GM19035 (cell line): ENCODE data around the gene LRIG3.
"Not testable (repeated sequence)": the region's sequence is repeated elsewhere in the genome, so short reads cannot be mapped to it uniquely, and the experiment has no call there.

Experiments
- ATAC-seq: cut with Tn5 transposase; IDR thresholded peaks from one replicate; pipeline ENCODE4 v1.9.1; 2021; ENCODE audit not compliant: unreplicated experiment

LRIG3 gene

GRCh38 chr12:58920102-58920960 lies at the start of gene LRIG3:
LRIG3 (minus strand) TSS chr12:58920504; CDS start chr12:58920235, 269 bp downstream.
- ATAC-seq, result peak; percentile 94

DNA sequence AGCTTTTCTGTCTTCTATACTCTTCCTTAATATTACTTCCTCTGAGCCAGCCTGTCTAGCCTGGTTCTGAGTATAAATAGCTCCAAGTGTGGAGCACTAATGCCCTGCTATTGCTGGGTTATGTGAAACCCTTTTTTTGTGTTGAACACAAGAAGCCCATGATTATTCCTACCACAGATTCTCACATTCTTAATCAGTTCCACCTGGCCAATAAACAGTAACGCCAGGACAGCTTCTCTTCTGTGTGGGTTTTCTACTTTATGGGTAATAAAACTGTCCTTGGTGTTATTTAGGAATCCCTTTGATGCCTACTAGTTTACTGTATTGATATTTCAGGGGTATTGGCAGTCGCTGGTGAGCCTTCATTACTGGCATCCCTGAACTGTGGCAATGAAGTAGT lies 48.9 kb upstream of the LRIG3 start:
- no peak for ATAC-seq

GRCh38 chr12:58967561-58967960 lies 47.3 kb upstream of the LRIG3 start:
- ATAC-seq, result no peak

DNA sequence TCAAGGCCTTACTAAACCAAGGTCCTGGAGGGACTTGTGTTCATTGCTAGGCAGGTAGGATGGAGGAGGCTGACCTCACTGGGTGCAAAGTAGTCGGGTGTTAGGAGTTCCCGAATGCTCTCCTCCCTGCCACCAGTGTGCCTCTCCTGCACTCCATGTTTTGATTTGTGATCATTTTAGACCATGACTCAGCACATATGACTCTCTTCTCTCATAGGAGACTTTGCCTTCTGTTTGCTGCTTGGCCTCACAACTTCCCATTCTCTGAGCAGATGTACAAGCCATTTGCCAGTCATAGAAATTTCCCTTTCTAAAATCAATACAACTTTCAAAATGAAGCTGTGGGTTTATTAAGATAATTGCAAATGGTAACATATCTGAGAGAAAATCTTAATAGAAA lies 46.6 kb upstream of the LRIG3 start:
- ATAC-seq, result no peak

DNA sequence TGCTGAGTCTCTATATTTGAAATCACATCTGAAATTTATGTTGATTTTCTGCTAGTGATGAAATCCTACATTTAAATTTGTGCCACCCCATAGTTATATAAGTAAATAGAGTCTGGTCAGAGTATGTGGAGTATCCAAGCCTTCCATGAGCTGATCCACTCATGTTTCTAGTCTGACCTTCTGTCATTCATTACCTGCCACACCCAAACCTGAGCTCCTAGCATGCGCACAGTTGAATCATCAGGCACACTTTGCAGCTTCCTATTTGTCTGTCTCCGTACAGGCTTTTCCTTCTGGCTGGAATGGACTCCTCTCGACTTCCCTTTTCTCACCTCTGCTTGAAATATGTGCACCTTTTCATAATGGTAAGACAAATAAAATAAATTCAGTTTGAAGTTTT lies 45.3 kb upstream of the LRIG3 start:
- ATAC-seq, result no peak

DNA sequence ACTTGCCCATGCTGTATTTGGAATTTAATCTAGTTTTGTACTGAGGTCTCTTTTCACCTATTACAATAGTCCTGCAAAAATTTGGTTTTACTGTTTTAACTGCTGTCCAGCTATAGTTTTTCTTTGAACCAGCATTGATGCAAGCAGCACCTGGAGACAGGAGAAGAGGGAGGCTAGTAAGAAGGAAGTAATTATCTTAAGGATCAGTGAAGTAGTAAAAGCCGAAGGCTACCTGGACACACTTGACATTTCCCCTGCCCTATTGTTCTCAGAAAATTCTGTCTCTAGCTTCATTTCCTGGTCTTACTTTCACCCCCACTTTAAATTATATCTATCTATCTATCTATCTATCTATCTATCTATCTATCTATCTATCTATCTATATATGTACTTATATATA lies 43.5 kb upstream of the LRIG3 start:
- ATAC-seq, result no peak

DNA sequence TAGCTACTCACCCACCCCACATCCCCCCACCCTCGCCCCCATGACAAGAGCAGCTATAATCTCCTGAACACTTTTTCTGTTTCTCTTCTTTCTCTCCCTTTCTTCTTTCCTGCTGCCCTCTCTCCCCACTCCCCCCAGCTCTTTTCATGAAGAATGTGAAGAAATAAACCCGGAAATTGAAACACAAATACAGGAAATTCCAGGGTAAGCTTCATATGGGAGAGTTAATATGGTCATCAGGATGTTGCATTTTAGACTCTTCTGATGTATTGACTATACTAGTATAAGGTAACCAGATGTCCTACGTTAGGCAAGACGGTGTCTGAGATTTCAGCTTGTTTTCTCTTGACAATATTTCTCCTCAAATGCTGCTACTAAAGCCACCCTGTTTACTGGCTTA lies 41.6 kb upstream of the LRIG3 start:
- no peak for ATAC-seq

DNA sequence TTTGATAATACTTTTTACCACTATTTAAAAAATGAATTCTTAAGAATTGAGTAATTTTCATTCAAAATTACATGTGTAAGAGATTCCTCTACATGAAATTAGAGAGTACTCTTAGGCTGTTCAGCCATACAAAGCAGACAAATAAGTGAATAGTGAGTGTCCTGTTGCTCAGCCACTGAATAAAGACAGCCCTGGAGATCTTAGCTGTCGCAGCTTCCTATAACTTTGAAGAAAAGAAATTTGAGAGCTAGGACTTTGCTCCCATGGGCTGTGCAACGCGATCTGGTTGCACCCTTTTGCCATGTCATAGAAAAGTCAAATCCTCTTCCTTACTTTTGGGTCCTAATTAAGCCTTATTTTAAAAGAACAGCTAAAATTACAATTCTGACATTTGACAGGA lies 40.9 kb upstream of the LRIG3 start:
- ATAC-seq, result no peak

DNA sequence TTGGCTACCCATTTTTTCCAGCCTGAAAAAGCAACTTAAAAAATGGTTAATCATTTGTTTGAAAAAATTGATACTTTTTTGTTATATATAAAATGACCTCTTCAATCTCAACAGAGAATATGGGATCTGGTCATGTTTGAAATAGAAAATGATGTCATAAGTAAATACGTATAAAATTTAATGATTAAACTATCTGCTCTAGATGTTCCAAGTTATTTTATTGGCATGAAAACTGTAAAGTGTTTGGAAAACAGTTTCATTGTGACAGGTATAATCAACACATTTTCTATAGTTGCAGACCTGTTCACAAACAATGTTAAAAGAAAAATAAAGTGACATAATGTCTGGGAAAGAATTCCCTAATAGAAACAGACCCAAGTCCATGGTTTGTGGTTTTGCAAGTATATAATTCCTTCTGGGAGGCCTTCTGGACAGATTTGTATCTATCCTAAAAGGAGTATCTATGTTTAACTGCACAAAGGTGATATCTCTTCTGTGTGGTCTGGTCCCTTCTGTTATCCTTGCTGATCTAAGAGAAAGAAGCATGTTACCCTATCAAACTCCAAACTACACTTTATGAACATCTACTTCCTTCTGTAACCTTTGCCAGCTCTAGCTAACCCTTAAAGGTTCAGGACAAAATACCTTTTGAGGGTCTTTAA lies 39.5 kb upstream of the LRIG3 start:
- ATAC-seq, result no peak

- no peak for ATAC-seq
These were observed 37.0 kb upstream of the LRIG3 start for GRCh38 chr12:58957298-58957697.

DNA sequence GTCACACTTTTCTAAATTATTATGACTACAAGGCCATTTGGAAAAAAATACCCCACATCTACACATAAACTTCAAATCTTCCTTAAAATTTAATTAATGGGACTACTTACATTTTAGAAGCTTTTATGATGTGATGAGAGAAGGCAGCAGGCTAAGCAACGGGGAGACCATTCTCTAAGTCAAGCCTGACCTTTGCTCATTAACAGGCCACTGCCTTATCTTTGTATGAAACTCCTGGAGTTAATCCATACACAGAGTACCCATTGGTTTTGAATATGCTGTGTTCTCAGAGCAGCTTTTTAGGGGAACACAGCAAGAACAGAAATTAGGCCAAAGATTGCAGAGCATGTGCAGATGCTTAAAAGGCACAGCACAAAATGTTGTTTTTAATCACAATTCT lies 35.5 kb upstream of the LRIG3 start:
- no peak for ATAC-seq

GRCh38 chr12:58954002-58954401 lies 33.7 kb upstream of the LRIG3 start:
- ATAC-seq, result no peak

DNA sequence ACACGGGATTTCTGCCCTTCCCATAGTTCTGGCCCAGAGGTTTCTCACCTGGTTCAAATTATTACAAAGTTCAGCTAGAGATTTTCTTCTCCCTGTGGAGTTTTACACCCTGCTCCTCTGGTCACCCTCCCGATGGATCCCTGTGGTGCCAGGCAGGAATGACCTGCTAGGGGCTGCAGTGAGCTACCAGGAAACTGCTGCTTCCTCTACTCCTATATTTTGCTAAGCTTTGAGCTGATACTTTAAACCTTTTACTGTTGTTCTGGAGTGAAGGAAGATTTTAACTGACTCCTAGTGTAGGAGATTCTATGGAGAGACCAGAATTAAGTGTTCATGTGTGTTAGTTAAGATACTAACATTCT lies 30.4 kb upstream of the LRIG3 start:
- no peak for ATAC-seq

DNA sequence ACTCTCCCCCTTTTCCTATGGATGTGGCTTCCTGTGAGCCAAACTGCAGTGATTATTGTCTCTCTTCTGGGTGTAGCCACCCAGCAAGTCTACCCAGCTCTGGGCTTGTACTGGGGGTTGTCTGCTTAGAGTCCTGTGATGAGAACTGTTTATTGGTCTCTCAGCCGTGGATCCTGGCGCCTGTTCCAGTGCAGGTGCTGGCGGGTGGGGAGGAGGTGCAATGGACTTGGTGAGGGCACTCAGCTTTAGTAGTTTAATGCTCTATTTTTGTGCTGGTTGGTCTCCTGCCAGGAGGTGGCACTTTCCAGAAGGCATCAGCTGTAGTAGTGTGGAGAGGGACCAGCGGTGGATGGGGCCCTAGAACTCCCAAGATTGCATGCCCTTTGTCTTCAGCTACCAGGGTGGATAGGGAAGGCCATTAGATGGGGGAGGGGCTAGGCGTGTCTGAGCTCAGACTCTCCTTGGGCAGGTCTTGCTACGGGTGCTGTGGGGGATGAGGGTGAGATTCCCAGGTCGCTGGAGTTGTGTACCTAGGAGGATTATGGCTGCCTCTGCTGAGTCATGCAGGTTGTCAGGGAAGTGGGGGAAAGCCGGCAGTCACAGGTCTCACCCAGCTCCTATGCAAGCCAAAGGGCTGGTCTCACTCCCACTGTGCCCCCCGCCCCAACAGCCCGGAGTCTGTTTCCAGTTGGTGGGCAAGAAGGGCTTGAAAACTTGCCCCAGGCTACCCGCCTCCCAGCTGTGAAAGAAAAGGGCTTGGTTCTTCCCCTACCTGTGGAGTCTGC lies 29.8 kb upstream of the LRIG3 start:
- ATAC-seq, result not testable (repeated sequence)

DNA sequence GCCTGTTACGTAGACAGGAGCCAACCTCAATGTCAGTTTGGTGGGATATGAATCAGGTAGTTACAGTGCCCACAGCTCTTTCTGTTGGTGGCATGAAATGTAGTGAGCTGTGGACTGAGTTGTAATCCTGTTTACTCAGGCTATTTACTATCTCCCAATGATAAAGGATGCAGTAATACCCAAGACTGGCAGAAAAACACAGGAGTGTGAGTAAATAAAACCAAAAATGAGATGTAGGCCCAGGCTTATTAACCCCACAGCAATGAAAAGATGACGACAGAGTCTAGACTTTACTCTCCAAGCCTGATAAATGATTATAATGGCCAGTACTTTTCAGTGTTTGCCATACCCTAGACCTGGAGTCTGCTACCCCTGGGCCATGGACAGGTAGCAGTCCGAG lies 22.8 kb upstream of the LRIG3 start:
- no peak for ATAC-seq

DNA sequence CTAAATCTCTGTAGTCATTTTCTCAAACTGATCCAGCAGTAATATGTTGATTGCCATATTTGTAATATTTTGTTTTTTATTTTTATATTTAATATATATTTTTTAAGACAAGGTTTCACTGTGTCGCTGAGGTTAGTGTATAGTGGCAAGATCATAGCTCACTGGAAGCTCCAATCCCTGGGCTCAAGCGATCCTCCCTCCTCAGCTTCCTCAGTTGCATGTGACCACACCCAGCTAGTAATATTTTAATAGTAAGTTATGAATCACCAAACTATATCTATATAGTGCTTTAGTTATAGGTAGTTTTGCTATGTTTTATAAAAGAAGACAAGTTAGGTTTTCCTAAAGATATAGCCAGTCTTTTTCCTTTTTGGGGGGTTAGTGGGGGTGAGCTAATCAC lies 22.0 kb upstream of the LRIG3 start:
- ATAC-seq, result no peak

DNA sequence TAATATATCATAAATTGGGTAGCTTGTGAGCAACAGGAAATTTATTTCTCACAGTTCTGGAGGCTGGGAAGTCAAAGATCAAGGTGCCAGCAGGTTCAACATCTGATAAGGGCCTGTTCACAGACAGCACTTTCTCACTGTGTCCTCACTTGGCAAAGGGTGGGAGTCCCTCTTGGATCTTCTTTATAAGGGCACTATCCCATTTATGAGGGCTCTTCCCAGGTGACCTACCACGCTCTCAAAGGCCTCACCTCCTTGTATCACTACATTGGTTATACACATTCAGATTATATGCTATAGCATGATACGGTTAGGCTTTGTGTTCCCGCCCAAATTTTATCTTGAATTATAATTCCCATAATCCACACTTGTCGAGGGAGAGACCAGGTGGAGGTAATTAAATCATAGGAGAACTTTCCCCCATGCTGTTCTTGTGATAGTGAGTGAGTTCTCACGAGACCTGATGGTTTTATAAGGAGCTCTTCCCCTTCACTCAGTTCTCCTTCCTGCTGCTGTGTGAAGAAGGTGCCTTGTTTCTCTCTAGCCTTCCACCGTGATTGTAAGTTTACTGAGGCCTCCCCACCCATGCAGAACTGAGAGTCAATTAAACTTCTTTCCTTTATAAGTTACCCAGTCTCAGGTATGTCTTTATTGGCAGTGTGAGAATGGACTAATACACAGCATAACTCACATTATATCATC lies 19.2 kb upstream of the LRIG3 start:
- no peak for ATAC-seq

- ATAC-seq, result no peak
These were observed 18.1 kb upstream of the LRIG3 start for GRCh38 chr12:58938440-58938839.

- no peak for ATAC-seq
These were observed 14.2 kb upstream of the LRIG3 start for GRCh38 chr12:58934528-58934927.

- no peak for ATAC-seq
These were observed 12.7 kb upstream of the LRIG3 start for GRCh38 chr12:58932806-58933681.
